MCF 10A (cell line): Measurements from ENCODE around the gene WDFY4. TPM values are rescaled to one million over a fixed set of nuclear protein-coding genes. Genes with fewer than 3 reads are reported as not detected.

Experiments used
- BruUV-seq: library from RNA; stranded (reverse); fragments of 400-500 nt; replicated peaks from 2 replicates; lab custom pipeline; 2021; lab: Mats Ljungman, UMichigan
- CTCF ChIA-PET: fragments of 300-600 bp; sonication (Branson Sonifier 250); formaldehyde crosslinking; extraction: SDS; loops from one replicate; lab custom pipeline; 2021; ENCODE audit warnings: antibody characterized with exemption, inconsistent platforms; lab: Yijun Ruan, JAX
- POLR2A ChIA-PET: fragments of 300-600, 350-650 bp; sonication (Branson Sonifier 250); formaldehyde crosslinking; extraction: SDS; loops from one replicate; lab custom pipeline; 2020; ENCODE audit warnings: antibody characterized with exemption, inconsistent platforms; lab: Yijun Ruan, JAX
- DNase-seq: peaks from one replicate; pipeline ENCODE4 v3.0.0-alpha.2; 2018; ENCODE audit not compliant: unreplicated experiment
- H3K27ac Mint-ChIP-seq: one replicate; pipeline ENCODE4 v1.8.0; 2022; ENCODE audit warnings: mild to moderate bottlenecking, low read depth, mixed read lengths; ENCODE audit not compliant: unreplicated experiment
- H3K27me3 Mint-ChIP-seq: one replicate; pipeline ENCODE4 v1.8.0; 2022; ENCODE audit warnings: mixed read lengths; ENCODE audit not compliant: insufficient read depth, unreplicated experiment
- H3K36me3 Mint-ChIP-seq: one replicate; pipeline ENCODE4 v1.8.0; 2022; ENCODE audit warnings: mild to moderate bottlenecking, moderate library complexity, mixed read lengths; ENCODE audit not compliant: insufficient read depth, unreplicated experiment
- H3K4me1 Mint-ChIP-seq: one replicate; pipeline ENCODE4 v1.8.0; 2022; ENCODE audit warnings: mixed read lengths; ENCODE audit not compliant: insufficient read depth, unreplicated experiment
- H3K4me3 Mint-ChIP-seq: one replicate; pipeline ENCODE4 v1.8.0; 2022; ENCODE audit warnings: mild to moderate bottlenecking, moderate library complexity, mixed read lengths; ENCODE audit not compliant: unreplicated experiment
- H3K9me3 Mint-ChIP-seq: one replicate; pipeline ENCODE4 v1.8.0; 2022; ENCODE audit warnings: mixed read lengths; ENCODE audit not compliant: unreplicated experiment
- intact Hi-C: fragments of 100-400 bp; cut with micrococcal nuclease; formaldehyde crosslinking; loops from 2 replicates; pipeline ENCODE4 v1.14.1; 2022
- microRNA-seq: library from miRNA; unstranded; fragments of <30 nt; microRNA quantifications from one replicate; pipeline ENCODE4 v1.2.0, GENCODE V29; 2022
- total RNA-seq: library from RNA; stranded (reverse); gene quantifications from 2 replicates; pipeline ENCODE4 v1.2.3, GENCODE V29; 2022
- TF ChIP-seq, protein P1 (sequence below): fragments of 200-600 bp; IDR thresholded peaks from one replicate; pipeline ENCODE4 v1.8.0; 2022; ENCODE audit warnings: antibody characterized with exemption, mild to moderate bottlenecking; ENCODE audit not compliant: unreplicated experiment

WDFY4 gene
- total RNA-seq, 1 experiment from 2014 or later = not detected

DNA sequence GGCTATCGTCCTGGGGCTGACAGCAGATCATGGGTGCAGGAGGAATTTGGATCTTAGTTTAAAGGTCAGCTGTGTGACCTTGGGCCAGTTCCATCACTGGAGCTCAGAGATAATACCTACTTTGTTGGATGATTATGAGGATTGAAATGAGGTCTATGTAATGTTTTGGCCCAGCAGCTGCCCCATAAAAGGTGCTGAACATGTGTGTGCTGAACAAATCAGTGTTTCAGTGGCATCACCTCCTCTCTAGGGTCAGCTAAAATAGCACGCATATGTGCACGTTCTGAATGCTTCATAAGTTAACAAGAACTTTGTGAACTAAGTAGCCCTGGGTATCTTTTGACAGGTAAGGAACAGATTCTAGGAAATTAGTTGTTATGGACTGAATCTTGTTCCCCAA is 339.8 kb downstream of the WDFY4 start:
- DNase-seq = no peak
- H3K9me3 Mint-ChIP-seq = no peaks in the 10 kb centered on the region
- BruUV-seq = no TSS peak
- POLR2A ChIA-PET = interaction anchor here (0.7 kb wide), 1 partner anchor 38 kb away, joined by 3 read pairs; no protein-coding TSS in a partner anchor
- no peaks in the 10 kb centered on the region for H3K36me3 Mint-ChIP-seq
- no peaks in the 10 kb centered on the region for H3K4me1 Mint-ChIP-seq
- H3K27me3 Mint-ChIP-seq = peaks cover 37% of the 10 kb centered on the region
- H3K27ac Mint-ChIP-seq = no peak overlapping the region
- CTCF ChIA-PET = no interaction called here
- H3K4me3 Mint-ChIP-seq = no peak overlapping the region
- TF ChIP-seq, protein P1, sequence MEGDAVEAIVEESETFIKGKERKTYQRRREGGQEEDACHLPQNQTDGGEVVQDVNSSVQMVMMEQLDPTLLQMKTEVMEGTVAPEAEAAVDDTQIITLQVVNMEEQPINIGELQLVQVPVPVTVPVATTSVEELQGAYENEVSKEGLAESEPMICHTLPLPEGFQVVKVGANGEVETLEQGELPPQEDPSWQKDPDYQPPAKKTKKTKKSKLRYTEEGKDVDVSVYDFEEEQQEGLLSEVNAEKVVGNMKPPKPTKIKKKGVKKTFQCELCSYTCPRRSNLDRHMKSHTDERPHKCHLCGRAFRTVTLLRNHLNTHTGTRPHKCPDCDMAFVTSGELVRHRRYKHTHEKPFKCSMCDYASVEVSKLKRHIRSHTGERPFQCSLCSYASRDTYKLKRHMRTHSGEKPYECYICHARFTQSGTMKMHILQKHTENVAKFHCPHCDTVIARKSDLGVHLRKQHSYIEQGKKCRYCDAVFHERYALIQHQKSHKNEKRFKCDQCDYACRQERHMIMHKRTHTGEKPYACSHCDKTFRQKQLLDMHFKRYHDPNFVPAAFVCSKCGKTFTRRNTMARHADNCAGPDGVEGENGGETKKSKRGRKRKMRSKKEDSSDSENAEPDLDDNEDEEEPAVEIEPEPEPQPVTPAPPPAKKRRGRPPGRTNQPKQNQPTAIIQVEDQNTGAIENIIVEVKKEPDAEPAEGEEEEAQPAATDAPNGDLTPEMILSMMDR = no peak
- intact Hi-C loops = no loop called here

DNA sequence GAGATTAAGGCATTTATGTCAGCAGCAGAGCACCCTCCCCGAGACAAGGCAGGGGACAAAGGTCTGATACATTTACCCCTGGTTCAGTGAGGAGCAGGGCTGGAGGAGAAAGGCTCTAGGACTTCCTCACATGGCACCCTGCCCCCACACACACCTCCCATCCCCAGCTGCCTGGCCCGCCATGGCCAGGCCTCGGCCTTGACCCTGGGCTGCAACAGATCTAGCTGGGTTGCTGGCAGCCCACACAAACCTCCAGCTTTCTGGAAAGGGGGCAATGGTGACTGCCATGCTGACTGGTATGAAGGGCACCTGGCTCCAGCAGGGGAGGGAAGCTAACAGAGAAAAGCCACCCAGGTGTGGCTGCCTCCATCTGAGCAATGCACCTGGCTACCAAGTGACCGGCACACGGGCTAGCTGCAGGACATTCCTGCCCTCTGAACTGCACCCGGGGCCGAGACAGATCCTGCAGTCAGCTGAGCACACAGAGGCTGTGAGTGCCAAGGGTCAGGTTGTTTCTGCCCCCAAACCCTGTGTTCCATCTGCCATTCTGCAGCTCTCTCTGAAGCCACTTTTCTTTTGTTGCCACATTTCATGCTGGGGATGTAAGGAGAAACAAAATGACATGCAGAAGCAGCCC is 340.8 kb downstream of the WDFY4 start:
- CTCF ChIA-PET = interaction anchor here (0.5 to 1.3 kb wide), 2 partner anchors 49 to 491 kb away, joined by 4 read pairs; no protein-coding TSS in a partner anchor

DNA sequence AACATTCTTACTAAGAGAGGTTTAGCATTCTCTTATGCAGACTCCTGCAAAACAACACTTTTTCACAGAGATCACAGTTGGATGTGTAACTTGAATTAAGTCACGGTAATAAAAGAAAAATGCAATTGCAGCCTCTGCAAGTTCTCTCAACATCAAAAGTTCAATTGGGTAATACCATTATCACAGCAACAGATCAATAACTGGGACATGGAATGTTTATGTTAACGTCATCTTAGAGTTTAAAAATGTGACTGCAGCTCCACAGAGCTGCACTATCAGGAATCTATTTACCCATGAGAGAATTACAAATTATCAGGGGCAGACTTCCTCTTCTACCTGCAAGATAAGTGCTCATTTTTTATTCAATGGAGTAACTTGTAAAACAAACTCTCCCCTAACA is 344.0 kb downstream of the WDFY4 start:
- BruUV-seq = no TSS peak
- POLR2A ChIA-PET = no interaction called here
- CTCF ChIA-PET = no interaction called here
- H3K9me3 Mint-ChIP-seq = no peaks in the 10 kb centered on the region
- no peaks in the 10 kb centered on the region for H3K36me3 Mint-ChIP-seq
- peaks cover 31% of the 10 kb centered on the region for H3K27me3 Mint-ChIP-seq
- DNase-seq = no peak
- H3K27ac Mint-ChIP-seq = no peak overlapping the region
- TF ChIP-seq, protein P1 = no peak
- intact Hi-C loops = no loop called here
- H3K4me3 Mint-ChIP-seq = no peak overlapping the region
- no peaks in the 10 kb centered on the region for H3K4me1 Mint-ChIP-seq

More for the DNA sequence above, 340.8 kb downstream of the WDFY4 start:
- BruUV-seq = no TSS peak
- H3K4me1 Mint-ChIP-seq = no peaks in the 10 kb centered on the region
- H3K27ac Mint-ChIP-seq = no peak overlapping the region
- intact Hi-C loops = no loop called here
- TF ChIP-seq, protein P1 = no peak
- no peak for DNase-seq
- no peaks in the 10 kb centered on the region for H3K9me3 Mint-ChIP-seq
- H3K4me3 Mint-ChIP-seq = no peak overlapping the region
- no peaks in the 10 kb centered on the region for H3K36me3 Mint-ChIP-seq
- peaks cover 28% of the 10 kb centered on the region for H3K27me3 Mint-ChIP-seq
- POLR2A ChIA-PET = interaction anchor here (0.6 kb wide), 1 partner anchor 102 kb away, joined by 3 read pairs; no protein-coding TSS in a partner anchor

DNA sequence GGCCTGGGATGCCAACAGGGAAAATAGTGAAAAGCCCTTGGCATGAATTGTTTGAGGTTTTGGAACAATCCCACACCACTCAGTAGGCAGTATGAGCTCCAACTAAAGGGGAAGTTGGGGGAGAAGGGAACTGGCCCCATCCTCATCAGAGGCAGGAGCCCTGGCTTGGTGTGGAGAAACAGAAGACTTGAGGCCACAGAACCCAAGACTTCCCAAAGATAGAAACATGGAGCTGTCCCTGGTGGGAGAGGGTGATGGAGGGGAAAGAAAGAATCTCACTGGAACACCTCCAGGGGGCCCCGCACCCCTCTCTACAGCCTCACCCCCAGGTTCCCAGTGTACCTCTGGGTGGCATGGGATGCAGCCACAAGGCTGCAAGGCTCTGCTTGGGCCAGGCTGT is 345.0 kb downstream of the WDFY4 start:
- ChIA-PET POLR2A (no interaction called here), CTCF (interaction anchor here (0.5 to 0.8 kb wide), 2 partner anchors 9 to 16 kb away, joined by 3 read pairs; no protein-coding TSS in a partner anchor)
- Mint-ChIP-seq H3K4me3 (no peak overlapping the region), H3K27me3 (peaks cover 31% of the 10 kb centered on the region), H3K27ac (no peak overlapping the region), H3K9me3 (no peaks in the 10 kb centered on the region), H3K36me3 (no peaks in the 10 kb centered on the region), H3K4me1 (no peaks in the 10 kb centered on the region)
- no TSS peak for BruUV-seq
- intact Hi-C loops = no loop called here
- no peak for DNase-seq
- TF ChIP-seq, protein P1 = no peak

Small RNAs within 50 kb of the gene (microRNA-seq; reads per million reads assigned to microRNA genes)
- gene MIR4294 = not detected

Other genes starting within 250 kb of the WDFY4 start
- 4.0 and 6.3 TPM in 2 replicates for gene ARHGAP22, start 79.8 kb upstream of the WDFY4 start, total RNA-seq